CD4-positive, alpha-beta T cell treated with Interleukin-4 for 4 hours (primary cell): ENCODE measurements around the gene TMEM254.
"Not testable (repeated sequence)": the region's sequence is repeated elsewhere in the genome, so short reads cannot be mapped to it uniquely, and the experiment has no call there.

Experiments used
- DNase-seq: peaks from one replicate; pipeline ENCODE4 v3.0.0-alpha.2; 2020

TMEM254 gene

DNA sequence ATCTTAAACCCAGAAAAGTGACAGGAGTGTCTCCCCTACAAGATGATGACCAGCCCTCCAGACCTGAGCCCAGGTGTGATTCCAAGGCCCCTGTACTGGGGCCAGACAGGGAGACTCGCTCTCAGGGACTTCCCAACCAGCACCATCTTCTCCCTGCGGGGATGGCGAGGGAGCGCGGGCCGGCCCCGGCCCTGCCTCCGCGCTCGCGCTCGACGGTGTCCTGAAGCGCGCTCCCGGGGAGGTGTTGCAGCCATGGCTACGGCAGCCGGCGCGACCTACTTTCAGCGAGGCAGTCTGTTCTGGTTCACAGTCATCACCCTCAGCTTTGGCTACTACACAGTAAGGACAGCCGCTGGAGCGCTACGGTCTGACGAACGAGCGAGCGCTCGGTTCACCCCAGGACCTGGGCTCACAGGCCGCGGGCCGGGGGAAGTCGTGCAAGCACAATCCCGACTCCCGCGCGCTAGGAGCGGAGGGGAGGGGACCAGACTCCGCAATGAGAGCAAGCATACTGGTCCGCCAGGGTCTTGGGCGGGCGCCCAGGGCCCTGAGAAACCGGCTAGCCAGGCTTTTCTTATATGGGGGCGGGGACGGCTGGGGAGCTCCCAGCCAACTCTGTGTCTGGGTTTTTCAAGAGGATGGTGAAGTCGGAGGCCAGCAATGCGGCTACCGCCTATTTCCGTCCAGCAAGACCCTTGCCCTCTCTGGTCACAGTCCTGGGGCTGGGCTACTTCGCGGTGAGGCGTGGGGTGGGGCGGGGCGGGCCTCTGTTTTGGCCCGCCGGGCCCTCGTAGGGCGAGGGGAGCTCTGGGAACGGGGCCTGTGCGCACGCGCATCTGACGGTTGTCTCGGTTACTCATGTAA is at the start of gene TMEM254:
Gene TMEM254, plus strand, starts transcription at position 218 of the 864 bp plus-strand sequence. Its CDS starts 35 bp downstream, at position 253.
- DNase-seq = peak; percentile 90

DNA sequence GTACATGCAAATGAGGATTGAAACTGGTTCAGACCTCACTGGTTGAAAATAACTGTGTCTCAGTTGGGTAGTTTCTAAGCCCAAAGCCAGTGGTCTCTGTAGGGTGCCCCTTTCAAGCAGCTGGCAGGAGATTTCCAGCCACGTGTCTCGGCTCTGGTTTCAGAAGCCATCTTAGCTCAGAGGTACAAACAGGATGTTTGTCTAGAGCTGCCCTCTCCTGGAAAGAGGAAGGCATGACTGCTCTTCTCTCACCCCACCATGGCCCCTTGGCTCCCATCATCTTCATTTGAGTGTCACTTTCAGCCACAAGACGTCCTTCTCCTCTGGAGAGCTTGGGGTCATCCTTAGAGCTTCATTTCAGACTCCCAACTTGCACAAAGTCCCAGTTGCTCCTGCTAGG is 49.3 kb upstream of the TMEM254 start:
- not testable (repeated sequence) for DNase-seq

GRCh38 chr10:80029865-80030264 is 48.6 kb upstream of the TMEM254 start:
- DNase-seq = not testable (repeated sequence)

DNA sequence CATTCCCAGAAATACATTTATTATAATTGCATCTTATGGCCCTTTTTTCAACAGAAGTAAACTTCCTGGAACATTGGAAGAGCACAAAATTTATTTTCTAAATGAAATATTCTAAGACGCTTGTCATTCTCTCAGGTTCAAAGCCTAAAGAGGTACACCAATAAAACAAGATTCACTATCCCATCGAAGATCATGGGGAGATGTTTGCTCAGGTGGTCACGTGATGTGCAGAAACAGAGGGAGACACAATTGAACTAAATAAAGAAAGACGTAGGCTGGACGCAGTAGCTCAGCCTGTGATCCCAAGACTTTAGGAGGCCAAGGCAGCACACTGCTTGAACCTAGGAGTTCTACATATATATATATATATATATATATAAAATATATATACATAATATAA is 46.0 kb upstream of the TMEM254 start:
- DNase-seq = no peak

- DNase-seq = not testable (repeated sequence)
Observed at GRCh38 chr10:80034766-80035165, 43.7 kb upstream of the TMEM254 start.

DNA sequence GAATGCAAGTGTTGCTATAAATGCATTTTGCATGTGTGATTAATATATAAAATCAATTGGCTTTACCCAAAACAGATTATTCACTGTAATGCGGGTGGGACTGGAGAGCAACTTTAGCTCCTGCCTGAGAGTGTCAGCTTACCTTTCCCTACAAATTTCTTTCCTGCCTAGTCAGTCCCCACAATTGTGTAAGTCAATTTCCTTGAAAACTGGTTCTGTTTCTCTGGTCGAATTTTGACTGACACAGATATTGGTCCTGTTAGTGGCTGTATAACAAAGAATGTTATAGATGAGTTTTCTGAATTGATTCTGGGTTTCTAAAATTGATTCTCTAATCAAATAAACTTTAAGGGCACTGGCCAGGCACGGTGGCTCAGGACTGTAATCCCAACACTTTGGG is 43.0 kb upstream of the TMEM254 start:
- not testable (repeated sequence) for DNase-seq

- DNase-seq = not testable (repeated sequence)
Observed at GRCh38 chr10:80036921-80037500, 41.5 kb upstream of the TMEM254 start.

DNA sequence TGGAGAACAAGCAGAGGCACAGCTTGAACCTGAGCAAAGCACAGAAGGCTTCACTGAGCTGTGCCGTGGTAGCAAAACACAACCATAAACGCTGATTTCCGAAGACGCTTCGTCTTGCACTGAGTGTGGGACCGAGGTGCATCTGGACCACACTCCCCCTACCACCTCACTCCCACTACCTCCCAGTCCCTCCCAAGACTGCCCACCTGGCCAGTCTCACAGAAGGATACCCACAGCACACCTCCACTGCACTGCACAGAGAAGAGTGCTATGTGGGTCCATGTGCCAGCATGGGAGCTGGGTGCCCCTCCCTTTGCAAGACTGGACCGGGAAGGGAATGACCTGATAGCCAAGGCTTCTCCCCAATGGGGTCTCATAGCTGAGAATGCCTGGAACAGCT is 40.2 kb upstream of the TMEM254 start:
- not testable (repeated sequence) for DNase-seq

DNA sequence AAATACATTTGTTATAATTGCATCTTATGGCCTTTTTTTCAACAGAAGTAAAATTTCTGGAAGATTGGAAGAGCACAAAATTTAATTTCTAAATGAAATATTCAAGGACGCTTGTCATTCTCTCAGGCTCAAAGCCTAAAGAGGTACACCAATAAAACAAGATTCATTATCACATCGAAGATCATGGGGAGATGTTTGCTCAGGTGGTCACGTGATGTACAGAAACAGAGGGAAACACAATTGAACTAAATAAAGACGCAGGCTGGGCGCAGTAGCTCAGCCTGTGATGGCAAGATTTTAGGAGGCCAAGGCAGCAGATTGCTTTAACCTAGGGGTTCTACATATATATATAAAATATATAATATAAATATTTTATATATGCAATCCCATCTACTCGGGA is 37.3 kb upstream of the TMEM254 start:
- DNase-seq = no peak

GRCh38 chr10:80044935-80045334 is 33.5 kb upstream of the TMEM254 start:
- not testable (repeated sequence) for DNase-seq

GRCh38 chr10:80046629-80047441 is 31.6 kb upstream of the TMEM254 start:
- peak; percentile 49 for DNase-seq

- DNase-seq = no peak
Observed at GRCh38 chr10:80050752-80051151, 27.7 kb upstream of the TMEM254 start.

DNA sequence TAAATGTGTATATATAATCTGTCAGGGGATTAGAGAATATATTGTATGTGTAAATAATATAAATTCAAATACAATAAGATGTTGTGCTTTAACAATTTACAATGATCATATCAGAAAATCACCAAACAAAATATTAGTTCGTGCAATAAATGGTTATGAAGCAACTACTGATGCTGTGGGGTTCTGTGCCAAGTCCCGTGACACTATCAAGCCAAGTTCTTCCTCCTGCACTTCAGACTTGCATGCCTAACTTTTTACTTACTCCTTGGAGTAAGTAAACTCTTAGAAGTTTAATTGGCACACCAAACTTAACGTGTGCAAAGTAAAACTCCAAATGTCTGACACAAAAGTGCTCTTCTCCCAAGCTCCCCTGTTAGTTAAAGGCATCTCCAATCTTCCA is 26.5 kb upstream of the TMEM254 start:
- DNase-seq = no peak

- DNase-seq = no peak
Observed at GRCh38 chr10:80055760-80056159, 22.7 kb upstream of the TMEM254 start.

- no peak for DNase-seq
Observed at GRCh38 chr10:80057171-80057570, 21.3 kb upstream of the TMEM254 start.

DNA sequence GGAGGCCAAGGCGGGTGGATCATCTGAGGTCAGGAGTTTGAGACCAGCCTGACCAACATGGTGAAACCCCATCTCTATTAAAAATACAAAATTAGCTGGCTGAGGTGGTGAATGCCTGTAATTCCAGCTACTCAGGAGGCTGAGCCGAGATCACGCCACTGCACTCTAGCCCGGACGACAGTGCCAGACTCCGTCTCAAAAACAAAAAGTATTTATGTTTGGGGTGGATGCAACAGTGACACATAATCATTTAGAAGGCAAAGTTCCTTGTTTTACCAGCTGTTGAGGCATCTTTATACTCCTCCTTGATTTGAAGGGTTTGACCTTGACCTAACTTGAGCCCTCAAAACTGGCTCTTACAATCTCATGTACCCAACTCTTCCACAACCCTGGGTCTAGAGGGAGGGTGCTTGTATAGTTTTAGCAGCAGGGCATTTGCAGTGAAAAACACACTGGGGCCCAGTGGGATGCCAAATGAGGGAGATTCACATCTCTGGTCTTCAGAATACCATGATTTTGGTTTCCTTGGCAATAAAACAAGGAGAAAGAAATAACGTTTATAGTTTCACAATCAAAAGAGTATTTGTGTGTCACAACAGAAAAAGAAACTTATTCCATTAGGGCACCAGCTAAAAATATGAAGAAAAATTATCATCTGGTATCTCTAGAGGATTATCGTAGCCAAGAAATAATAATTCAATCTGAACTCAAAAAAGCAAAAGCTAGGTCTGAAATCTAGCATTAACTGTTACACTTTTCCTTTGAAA is 14.2 kb upstream of the TMEM254 start:
- DNase-seq = no peak

GRCh38 chr10:80066809-80067208 is 11.7 kb upstream of the TMEM254 start:
- DNase-seq = no peak

- DNase-seq = not testable (repeated sequence)
Observed at GRCh38 chr10:80067821-80068220, 10.6 kb upstream of the TMEM254 start.

GRCh38 chr10:80068270-80068669 is 10.2 kb upstream of the TMEM254 start:
- DNase-seq = no peak

- no peak for DNase-seq
Observed at GRCh38 chr10:80070057-80070456, 8.4 kb upstream of the TMEM254 start.

DNA sequence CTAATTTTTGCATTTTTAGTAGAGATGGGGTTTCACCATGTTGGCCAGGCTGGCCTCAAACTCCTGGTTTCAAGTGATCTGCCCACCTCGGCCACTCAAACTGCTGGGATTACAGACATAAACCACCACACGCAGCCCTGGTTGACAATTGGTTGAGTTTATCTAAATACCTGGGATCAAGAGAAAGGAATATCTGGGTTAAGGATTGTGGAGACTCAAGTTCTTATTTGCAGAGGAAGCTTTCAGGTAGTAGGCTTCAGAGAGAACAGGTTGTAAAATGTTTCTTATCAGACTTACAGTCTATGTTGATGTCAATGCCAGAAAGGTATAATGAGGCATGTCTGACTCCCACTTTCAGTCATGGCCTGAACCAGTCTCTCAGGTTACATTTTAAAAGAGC is 5.9 kb upstream of the TMEM254 start:
- DNase-seq = no peak

DNA sequence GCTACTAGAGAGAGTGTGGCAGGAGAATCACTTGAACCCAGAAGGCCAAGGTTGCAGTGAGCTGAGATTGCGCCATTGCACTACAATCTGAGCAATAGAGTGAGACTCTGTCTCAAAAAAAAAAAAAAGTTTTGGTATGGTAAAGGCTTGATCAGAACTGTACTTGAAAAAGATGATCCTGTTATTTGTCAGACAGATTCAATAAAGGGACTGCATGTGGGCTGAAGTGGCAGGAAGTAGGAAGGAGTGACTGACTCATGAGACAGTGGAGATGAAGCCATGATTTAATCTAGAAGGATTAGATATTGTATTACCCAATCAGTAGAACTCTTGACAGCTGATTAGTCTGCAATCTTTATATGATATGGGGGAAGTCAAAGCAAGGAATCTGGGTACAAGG is 2.7 kb upstream of the TMEM254 start:
- DNase-seq = no peak
